ENCODE measurements around the gene FIBP. TPM values are rescaled to one million over a fixed set of nuclear protein-coding genes. Genes with fewer than 3 reads are reported as not detected.

FIBP gene
- total and polyA plus RNA-seq, 10 of the 15 experiments (the other 5 are each of a cell fraction or from before 2014, with no cell fraction given), result 65.1 to 182 (median 94.6) TPM

DNA sequence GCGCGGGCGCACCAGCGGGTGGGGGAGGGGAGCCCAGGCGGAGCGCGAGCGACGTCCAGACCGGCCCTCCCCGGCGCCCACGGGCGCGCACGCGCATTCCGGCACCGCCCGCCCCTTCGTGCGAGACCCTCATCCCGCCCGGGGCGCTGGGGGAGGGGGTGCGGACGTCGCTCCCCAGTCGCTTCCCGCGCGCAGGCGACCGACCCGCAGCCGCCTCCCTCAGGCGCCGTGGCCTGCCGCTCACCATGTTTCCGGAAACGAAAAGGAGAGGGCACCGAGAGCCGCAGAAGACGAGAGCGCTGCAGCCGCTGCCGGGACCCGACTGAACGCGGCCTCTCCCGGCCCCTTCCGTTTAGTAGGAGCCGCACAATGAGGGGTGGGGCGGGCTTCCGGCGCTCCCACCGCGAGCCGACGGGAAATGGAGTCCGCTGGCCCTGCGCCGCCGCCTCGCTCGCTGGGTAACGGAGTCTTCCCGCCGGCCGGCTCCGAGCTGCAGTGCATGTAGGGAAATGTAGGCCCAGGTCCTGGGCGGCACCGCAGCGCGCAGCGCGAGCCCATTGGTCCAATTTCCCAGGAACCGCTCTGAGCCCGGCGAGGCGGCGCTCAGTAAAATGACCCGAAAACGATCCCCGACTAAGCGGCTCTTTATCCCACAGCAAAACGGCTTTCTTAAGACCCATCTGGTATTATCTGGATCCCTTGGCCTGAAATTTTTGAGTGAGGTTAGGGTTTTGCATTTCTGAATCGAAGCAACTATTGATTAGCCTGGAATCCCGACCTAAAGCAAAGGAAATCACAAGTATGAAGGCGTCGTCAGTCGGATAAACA, 30.2 kb downstream of the FIBP start, which contains the start of gene CFL1 (continued):
- TF ChIP-seq, protein P1, sequence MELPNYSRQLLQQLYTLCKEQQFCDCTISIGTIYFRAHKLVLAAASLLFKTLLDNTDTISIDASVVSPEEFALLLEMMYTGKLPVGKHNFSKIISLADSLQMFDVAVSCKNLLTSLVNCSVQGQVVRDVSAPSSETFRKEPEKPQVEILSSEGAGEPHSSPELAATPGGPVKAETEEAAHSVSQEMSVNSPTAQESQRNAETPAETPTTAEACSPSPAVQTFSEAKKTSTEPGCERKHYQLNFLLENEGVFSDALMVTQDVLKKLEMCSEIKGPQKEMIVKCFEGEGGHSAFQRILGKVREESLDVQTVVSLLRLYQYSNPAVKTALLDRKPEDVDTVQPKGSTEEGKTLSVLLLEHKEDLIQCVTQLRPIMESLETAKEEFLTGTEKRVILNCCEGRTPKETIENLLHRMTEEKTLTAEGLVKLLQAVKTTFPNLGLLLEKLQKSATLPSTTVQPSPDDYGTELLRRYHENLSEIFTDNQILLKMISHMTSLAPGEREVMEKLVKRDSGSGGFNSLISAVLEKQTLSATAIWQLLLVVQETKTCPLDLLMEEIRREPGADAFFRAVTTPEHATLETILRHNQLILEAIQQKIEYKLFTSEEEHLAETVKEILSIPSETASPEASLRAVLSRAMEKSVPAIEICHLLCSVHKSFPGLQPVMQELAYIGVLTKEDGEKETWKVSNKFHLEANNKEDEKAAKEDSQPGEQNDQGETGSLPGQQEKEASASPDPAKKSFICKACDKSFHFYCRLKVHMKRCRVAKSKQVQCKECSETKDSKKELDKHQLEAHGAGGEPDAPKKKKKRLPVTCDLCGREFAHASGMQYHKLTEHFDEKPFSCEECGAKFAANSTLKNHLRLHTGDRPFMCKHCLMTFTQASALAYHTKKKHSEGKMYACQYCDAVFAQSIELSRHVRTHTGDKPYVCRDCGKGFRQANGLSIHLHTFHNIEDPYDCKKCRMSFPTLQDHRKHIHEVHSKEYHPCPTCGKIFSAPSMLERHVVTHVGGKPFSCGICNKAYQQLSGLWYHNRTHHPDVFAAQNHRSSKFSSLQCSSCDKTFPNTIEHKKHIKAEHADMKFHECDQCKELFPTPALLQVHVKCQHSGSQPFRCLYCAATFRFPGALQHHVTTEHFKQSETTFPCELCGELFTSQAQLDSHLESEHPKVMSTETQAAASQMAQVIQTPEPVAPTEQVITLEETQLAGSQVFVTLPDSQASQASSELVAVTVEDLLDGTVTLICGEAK (IDR thresholded peaks at IDR 0.05; ENCODE audit: borderline replicate concordance), result peak; percentile 93
- TF ChIP-seq, protein P2, sequence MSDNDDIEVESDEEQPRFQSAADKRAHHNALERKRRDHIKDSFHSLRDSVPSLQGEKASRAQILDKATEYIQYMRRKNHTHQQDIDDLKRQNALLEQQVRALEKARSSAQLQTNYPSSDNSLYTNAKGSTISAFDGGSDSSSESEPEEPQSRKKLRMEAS (IDR thresholded peaks at IDR 0.05; ENCODE audit: low read depth, low read length), result peak; percentile 56
- TF ChIP-seq SP1 (IDR thresholded peaks at IDR 0.05; ENCODE audit: low read depth, low read length), result peak; percentile 11
- peak; percentile 71; the same call in 1 of the 2 replicates for TF ChIP-seq TBL1XR1 (IDR thresholded peaks at IDR 0.05; ENCODE audit: low read depth, low read length)
- no peak for TF ChIP-seq MTA2 (IDR thresholded peaks at IDR 0.05; ENCODE audit: low read depth)
- TF ChIP-seq RB1 (IDR thresholded peaks at IDR 0.05; ENCODE audit: borderline replicate concordance), result peak; percentile 91; the same call in 1 of the 2 replicates
- peak; percentile 68 for TF ChIP-seq CHD2 (IDR thresholded peaks at IDR 0.05; ENCODE audit: borderline replicate concordance, low read depth, low read length)
- TF ChIP-seq BRCA1 (IDR thresholded peaks at IDR 0.05; ENCODE audit: low read depth, low read length), result no peak

Measured in GM12878 (cell line).